Measurements from ENCODE around the gene NDC1. TPM values are rescaled to one million over a fixed set of nuclear protein-coding genes. Genes with fewer than 3 reads are reported as not detected.

The NDC1 gene
- total and polyA plus RNA-seq, 2 experiments from 2014 or later, result 11.7 to 20.5 TPM

- DNase-seq (ENCODE audit: low read depth in 1 of 2, low spot score in 1 of 2), result peak in 1 of 2 donors; percentile 68
- Histone ChIP-seq H3K36me3 (no peaks in the 10 kb centered on the region), H3K27me3 (peaks cover 43% of the 10 kb centered on the region), H3K4me1 (ENCODE audit: low read depth) (no peaks in the 10 kb centered on the region), H3K9me3 (ENCODE audit: low read depth) (no peaks in the 10 kb centered on the region), H3K27ac (no peak overlapping the region), H3K4me3 (no peak overlapping the region)
- TF ChIP-seq CTCF (IDR thresholded peaks at IDR 0.05; ENCODE audit: low read depth, low read length), result no peak
These were observed 97.4 kb downstream of the NDC1 start for GRCh38 chr1:53740621-53741105.

- peak; percentile 94 for DNase-seq (ENCODE audit: low read depth in 1 of 2, low spot score in 1 of 2)
- Histone ChIP-seq H3K27ac (no peak within 1 kb of the TSS), H3K27me3 (peaks cover 43% of the 10 kb centered on the region), H3K36me3 (no peaks in the 10 kb centered on the region), H3K9me3 (ENCODE audit: low read depth) (no peaks in the 10 kb centered on the region), H3K4me3 (peak within 1 kb of the TSS; percentile 53), H3K4me1 (ENCODE audit: low read depth) (peaks cover 5% of the 10 kb centered on the region)
- no peak for TF ChIP-seq CTCF (IDR thresholded peaks at IDR 0.05; ENCODE audit: low read depth, low read length)
These were observed 98.9 kb downstream of the NDC1 start, which contains the start of gene GLIS1 for GRCh38 chr1:53739109-53739681. Gene GLIS1, minus strand, starts transcription at chr1:53739164. Its CDS starts 1,100 bp downstream, at chr1:53738064.

GRCh38 chr1:53738205-53739108 lies 99.6 kb downstream of the NDC1 start:
- Histone ChIP-seq H3K4me1 (ENCODE audit: low read depth) (peaks cover 5% of the 10 kb centered on the region), H3K27ac (no peak overlapping the region), H3K36me3 (no peaks in the 10 kb centered on the region), H3K4me3 (peak overlapping the region; percentile 53), H3K27me3 (peaks cover 43% of the 10 kb centered on the region), H3K9me3 (ENCODE audit: low read depth) (no peaks in the 10 kb centered on the region)
- no peak for TF ChIP-seq CTCF (IDR thresholded peaks at IDR 0.05; ENCODE audit: low read depth, low read length)
- peak in 1 of 2 donors; percentile 8 for DNase-seq (ENCODE audit: low read depth in 1 of 2, low spot score in 1 of 2)

GRCh38 chr1:53737648-53738204 lies 100.4 kb downstream of the NDC1 start:
- Histone ChIP-seq H3K4me1 (ENCODE audit: low read depth) (peaks cover 5% of the 10 kb centered on the region), H3K4me3 (peak overlapping the region; percentile 53), H3K27me3 (peaks cover 43% of the 10 kb centered on the region), H3K36me3 (no peaks in the 10 kb centered on the region), H3K27ac (no peak overlapping the region), H3K9me3 (ENCODE audit: low read depth) (no peaks in the 10 kb centered on the region)
- no peak for TF ChIP-seq CTCF (IDR thresholded peaks at IDR 0.05; ENCODE audit: low read depth, low read length)
- DNase-seq (ENCODE audit: low read depth in 1 of 2, low spot score in 1 of 2), result peak in 1 of 2 donors; percentile 43

- no peak for TF ChIP-seq CTCF (IDR thresholded peaks at IDR 0.05; ENCODE audit: low read depth, low read length)
- Histone ChIP-seq H3K27ac (no peak overlapping the region), H3K4me1 (ENCODE audit: low read depth) (peaks cover 5% of the 10 kb centered on the region), H3K4me3 (no peak overlapping the region), H3K36me3 (no peaks in the 10 kb centered on the region), H3K27me3 (peaks cover 43% of the 10 kb centered on the region), H3K9me3 (ENCODE audit: low read depth) (no peaks in the 10 kb centered on the region)
- DNase-seq (ENCODE audit: low read depth in 1 of 2, low spot score in 1 of 2), result no peak
These were observed 101.8 kb downstream of the NDC1 start for GRCh38 chr1:53736290-53736689.

Measured in cardiac muscle cell (in vitro differentiated cells and primary cell).